GM18520 (cell line): ENCODE measurements around the gene ANP32E.
"Not testable (repeated sequence)": the region's sequence is repeated elsewhere in the genome, so short reads cannot be mapped to it uniquely, and the experiment has no call there.

Source experiments
- ATAC-seq: cut with Tn5 transposase; IDR thresholded peaks from one replicate; pipeline ENCODE4 v1.9.1; 2021; ENCODE audit not compliant: unreplicated experiment

ANP32E gene

DNA sequence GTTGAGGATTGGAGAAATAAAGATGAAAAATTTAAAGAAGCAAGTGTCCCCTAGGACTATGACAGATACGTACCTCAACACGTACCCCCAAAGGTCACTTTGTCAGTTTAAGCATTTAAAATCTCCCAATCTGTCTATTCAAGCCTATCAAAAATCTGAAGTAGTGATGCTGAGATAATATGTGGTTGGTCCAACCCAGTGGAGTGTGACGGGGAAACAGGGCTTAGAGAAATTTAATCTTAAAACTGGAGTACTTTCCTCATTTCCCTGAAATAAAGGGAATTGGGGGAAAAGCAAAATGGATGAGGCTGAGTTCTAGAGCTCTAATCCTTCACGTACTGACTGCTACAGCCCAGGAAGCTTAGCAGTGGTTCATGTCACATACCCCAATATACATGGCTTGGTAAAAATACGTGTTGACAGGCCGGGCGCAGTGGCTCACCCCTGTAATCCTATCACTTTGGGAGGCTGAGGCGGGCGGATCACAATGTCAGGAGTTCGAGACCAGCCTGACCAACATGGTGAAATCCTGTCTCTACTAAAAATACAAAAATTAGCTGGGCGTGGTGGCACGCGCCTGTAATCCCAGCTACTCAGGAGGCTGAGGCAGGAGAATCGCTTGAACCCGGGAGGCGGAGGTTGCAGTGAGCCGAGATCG is 21.7 kb downstream of the ANP32E start:
- not testable (repeated sequence) for ATAC-seq

DNA sequence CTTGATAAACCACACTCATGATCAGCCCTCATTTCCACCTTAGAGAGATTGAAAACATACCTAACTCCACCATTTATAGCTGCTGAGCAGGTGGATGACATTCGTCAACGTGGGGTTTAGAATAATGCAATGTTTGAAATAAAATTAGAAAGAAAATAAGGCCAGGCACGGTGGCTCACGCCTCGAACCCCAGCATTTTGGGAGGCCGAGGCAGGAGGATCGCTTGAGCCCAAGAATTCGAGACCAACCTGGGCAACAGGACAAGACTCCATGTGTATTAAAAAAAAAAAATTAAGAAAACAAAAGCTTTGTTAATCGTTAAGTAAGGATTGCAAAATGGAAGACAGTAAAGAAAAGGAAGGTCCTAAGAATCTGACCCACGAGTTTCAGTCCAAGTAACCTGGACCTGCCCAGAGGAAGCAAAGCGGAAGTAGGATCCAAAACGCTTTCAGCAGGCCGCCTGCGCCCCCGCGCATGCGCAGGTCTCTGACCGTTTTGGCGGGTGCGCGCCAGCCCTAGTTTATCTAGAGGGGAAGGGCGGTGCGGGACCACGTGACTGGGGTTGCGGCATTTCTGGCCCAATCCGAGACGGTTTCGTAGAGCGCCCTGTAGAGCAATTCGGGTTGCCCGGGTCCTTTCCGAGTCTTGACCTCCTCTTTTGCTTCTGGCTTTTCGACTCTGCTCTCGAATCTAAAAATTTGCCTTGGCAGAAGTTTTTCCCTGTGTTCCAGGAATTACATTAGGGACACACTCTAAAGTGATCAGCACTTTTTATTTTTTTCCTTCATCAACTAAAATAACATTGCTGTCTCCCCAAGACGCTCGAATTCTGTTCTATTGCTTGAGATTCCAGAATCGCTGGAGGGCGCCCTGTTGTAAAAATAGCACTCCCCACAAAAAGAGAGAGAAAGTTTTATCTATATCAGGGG is 22.5 kb downstream of the ANP32E start:
- ATAC-seq, result peak; percentile 79

DNA sequence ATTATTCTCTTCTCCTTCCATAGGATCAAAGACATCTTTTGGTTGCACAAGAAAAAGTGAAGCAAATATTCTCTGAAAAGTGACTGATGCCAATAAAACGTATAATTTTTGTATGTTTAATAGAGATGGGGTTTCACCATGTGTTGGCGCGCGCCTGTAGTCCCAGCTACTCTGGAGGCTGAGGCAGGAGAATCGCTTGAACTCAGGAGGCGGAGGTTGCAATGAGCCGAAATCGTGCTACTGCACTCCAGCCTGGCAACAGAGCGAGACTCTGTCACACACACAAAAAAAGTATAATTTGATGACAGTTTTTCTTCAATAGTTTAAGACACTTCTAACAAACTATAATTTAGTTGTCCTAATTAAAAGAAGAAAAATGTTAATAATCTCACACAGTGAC is 23.8 kb downstream of the ANP32E start:
- ATAC-seq, result no peak

DNA sequence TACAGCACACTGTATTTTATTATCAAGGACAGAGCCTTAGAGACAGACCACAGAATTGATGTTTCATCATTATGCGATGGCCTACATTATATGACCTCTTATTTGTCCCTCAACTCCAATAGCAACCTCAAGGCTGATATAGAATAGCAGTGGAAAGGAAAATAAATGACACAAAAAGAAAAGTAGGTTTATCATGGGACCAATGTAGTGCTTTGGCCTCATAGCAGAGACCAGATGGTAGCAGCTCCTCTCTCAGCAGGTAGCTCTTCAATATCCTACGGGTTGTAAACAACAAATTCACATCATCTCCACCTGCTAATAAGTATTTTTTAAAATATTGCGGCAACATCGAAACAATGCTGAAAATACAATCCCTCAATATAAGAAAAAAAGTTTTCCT is 25.2 kb downstream of the ANP32E start:
- no peak for ATAC-seq

DNA sequence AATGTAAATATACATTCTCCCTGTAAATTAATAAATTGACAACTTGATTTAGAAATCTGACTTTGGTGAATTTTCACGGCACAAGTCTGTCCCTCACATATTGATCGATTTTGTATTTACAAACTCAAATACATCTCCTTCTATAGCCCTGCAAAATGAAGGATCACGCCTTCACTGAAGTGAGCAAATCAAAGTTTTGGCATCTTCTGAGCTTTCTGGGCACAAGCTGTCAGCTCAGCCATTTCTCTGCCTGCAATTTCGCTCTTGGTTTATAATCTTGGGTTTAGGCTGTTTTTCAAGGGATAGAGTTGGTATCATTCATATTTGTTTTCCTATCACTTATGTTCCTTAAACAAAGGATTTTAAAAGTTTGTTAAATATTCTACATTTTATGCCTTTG is 25.8 kb downstream of the ANP32E start:
- ATAC-seq, result no peak

DNA sequence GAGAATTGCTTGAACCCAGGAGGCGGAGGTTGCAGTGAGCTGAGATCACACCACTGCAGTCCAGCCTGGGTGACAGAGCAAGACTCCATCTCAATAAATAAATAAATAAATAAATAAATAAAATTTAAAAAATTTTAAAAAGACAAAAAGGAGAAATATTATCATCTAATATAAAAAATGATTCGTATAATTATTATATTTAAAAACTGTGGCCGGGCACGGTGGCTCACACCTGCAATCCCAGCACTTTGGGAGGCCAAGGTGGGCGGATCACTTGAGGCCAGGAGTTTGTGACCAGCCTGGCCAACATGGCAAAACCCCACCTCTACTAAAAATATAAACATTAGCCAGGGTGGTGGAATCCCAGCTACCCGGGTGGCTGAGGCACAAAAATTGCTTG is 27.5 kb downstream of the ANP32E start:
- ATAC-seq, result not testable (repeated sequence)

DNA sequence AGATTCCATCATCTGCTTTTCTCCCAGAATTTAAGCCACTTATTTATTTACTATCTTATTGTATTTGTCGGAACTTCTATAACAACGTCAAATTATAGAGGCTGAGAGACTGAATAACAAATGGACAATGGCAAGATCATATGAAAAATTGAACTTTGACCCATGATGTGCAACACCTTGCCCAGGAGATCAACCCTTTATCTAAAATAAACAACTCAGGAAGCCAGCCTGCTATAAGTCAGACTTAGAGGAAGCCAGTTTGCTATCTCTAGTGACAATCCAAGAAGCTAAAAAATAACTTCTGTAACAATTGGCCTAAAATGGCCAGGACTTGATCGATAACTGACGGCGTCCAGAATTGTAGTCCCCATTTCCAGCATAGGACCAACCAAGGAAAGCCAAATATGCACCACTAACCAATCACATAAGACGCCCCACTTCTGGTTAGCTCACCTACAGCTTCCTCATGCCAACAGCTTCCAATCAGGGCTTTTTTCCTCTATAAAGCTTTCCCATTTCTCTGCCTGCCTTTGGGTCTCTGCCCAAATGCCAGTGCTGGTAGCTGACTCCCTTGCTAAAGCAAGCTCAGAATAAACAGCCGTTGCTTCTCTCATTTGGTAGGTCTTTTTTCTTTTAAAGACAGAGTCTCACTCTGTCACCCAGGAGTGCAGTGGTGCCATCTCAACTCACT is 28.5 kb downstream of the ANP32E start:
- ATAC-seq, result no peak

DNA sequence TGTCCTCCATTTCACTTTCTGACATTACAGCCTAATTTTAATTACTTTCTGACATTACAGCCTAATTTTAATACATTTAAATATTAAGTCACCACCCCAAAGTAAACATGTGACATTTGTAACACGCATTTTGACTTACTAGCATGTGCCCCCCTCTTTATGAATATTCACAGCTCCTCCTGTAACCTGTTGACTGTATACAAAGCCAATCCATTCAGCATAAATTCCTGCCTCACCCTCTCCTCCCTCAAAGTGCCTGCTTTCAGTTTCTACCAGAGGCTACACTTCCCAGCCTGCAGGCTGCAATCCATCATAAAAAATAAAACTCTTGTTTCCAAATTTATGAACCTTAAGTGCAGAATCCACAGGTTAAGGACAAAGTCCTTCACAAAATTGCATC is 39.5 kb downstream of the ANP32E start:
- no peak for ATAC-seq

DNA sequence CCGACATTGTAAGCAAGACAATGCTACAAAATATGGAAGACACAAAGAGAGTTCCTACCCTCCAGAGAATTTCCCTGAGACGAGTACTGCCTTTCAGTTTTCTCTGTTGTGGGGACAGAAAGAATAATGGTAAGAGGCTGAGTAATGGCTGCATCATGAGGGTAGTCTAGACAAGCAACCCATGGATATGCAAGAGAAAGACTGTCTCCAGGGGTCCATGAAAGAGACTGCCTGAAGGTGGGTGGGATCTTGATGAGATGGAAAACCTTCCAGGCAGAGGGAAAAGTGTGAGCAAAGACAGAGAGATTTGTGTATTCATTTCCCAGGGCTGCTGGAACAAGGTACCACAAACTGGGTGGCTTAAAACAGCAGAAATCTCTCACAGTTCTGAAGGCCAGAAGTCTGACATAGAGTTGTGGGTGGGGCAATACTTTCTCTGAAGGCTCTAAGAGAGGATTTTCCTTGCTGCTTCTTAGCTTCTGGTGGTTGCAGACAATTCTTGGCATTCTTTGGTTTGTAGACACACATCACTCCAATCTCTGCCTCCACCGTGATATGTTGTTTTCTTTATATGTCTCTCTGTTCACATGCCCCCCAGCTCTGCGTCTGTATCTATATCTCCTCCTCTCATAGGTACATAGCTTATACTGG is 41.4 kb downstream of the ANP32E start:
- ATAC-seq, result no peak

DNA sequence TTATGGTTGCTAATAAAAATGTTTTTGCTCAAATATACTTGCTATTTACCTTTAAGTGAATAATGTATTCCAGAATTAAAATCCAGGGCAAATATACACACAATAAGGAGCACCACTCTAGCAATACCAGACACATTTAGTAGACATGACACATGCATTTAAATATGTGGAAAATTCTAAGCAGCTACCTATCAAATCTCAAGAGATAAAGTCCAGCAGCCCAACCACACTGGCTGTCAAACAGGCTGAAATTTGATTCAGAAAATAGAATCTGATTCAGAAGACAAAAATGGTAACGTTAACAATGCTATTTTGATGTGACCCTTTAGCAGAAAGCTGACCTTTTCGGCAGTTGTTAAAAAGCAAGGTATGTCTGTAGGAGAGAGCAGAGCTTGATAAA is 43.9 kb downstream of the ANP32E start:
- no peak for ATAC-seq

DNA sequence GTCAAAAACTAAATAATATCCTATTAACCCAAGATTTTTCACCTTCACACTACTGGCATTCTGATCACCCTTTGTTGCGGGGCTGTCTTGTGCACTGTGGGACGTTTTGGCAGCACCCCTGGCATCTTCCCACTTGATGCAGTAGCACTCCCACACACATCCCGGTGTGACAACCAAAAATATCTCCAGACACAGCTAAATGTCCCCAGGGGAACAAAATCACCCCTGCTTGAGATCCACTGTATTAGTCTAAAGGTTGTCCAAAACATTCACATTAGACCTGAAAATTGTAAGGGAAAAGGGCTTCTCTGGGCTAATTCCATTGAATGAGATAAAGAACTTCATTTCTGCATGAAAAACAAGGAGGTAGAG is 48.4 kb downstream of the ANP32E start:
- ATAC-seq, result no peak

DNA sequence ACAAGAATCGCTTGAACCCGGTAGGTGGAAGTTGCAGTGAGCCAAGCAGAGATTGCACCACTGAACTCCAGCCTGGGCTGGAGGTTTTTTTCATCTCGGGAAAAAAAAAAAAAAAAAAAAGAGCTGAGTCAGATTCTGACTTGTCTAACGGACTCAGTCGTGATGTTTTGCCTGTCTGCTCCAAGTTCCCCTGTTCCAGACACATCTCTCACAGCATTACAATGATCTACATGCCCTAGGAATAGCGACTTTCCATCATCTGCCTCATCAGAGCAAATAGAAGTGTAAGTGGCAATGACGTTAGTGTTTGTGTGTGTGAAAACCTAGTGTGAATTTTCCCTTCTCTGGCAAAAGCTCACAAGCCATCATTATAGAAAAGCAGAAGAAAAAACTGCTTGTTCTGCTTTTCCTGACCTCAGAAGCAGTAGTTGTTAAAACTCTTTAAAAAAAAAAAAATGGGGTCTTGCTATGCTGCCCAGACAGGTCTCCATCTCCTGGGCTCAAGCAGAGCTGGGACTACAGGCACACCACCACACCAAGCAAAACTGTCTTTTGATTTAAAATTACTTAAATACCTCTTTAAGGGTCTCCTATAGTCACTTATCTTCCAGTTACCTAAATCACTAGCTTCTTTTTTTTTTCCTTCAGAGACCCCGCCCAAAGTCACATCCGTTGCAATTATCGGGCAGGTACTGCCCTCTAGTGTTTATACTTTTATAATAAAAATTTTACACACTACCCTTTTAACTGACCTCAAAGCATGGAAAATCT is 48.9 kb downstream of the ANP32E start:
- ATAC-seq, result no peak

DNA sequence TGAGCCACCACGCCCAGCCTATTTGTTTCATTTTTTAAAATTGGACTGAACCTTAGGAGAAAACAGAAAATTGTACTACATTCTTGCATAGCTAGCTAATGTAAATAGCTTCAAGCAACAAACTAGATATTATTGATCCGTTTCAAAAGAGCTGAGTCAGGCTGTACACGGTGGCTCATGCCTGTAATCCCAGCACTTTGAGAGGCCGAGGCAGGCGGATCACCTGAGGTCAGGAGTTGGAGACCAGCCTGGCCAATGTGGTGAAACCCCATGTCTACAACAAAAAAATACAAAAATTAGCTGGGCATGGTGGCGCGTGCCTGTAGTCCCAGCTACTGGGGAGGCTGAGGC is 49.5 kb downstream of the ANP32E start:
- not testable (repeated sequence) for ATAC-seq

DNA sequence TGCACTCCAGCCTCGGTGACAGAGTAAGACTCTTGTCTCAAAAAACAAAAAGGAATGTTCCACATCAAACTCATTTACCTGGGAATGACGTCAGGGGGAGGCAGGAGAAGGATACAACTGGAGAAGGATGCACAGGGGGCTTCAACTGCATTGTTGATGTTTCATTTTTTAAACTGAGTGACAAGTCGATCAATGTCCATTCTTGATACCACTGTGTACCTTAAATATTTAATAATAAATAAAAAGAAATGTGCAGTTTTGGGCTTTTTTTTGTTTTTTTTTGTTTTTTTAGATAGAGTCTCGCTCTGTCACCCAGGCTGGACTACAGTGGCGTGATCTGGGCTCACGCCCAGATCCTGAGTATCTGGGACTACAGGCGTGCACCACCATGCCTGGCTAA is 50.4 kb downstream of the ANP32E start:
- no peak for ATAC-seq

DNA sequence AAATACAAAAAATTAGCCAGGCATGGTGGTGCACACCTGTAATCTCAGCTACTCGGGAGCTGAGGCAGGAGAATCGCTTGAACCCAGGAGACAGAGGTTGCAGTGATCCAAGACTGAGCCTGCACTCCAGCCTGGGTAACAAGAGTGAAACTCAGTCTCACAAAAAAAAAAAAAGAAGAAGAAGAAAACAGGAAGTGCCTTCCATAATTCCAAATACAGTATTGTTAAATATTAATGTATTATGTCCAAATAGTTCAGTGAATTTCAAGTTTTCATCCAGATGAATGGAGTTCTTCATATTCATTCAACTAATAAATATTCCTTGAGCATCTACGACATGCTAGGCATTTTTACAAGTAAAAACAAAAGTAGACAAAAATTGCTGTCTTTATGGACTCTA is 52.9 kb downstream of the ANP32E start:
- ATAC-seq, result no peak

DNA sequence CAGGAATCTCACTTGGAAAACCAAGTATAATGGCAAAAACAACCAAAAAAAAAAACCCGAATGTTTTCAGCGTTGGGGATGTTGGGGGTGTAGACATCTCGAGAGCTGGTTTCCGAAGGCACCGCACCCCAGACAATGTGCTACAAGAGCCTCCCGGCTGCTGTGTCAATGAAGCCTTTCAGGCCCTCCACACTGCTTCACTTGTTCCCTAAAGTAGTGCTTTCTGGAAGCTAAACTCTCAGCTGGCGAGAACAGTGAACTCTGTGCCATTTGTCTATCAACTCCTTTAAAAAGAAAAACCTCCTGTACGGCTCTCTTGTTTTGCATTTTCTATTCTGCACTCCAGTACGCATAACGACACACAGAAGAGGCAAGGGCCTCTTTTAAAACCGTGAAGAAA is 53.7 kb downstream of the ANP32E start:
- no peak for ATAC-seq

DNA sequence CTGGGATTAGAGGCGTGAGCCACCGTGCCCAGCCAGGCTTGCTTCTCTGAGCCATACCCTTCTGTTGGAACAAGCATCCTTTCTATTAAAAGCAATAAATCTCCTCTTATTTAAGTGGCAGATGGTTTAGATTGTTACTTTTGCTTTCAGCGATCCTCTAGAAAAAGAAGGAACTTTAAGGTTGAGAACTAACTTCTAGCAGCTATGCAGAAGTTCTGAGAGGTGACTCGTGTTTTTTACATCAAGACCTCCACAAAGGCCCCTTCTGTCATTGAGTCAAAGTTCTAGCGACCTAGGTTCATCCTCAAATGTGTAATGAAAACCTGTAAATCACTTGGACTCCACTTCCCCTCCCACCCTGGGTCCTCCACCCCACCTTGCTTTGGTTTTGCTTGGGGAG is 55.4 kb downstream of the ANP32E start:
- no peak for ATAC-seq

DNA sequence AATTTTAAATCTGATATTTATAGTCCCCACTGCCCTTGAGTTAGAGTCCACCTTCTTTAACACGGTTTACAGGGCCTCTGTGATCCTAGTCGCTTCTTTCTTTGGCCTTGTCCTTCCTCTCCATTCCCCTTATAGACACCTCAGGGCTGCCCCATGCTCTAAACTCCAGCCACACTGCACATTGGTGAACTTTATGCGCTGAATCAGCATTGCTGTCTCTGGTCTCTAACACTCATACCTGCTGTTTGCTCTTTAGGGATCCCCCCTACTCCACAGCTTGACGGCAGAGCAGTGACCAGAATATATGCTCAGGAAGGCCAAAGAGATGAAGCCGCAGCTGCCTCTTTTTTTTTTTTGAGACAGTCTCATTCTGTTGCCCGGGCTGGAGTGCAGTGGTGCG is 56.0 kb downstream of the ANP32E start:
- ATAC-seq, result no peak

DNA sequence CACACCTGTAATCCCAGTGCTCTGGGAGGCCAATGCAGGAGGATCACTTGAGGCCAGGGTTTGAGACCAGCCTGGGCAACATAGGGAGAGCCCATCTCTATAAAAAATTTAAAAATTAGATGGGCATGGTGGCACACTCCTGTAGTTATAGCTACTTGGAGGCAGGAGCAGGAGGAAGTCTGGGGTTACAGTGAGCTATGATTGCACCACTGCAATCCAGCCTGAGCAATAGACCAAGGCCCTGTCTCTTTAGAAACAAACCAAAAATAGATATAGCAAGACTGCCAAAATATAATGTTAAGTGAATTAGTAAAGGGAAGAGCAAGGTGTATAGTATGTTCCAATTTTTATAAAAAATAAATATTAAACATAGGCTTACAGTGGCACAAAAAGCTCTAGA is 57.4 kb downstream of the ANP32E start:
- no peak for ATAC-seq

DNA sequence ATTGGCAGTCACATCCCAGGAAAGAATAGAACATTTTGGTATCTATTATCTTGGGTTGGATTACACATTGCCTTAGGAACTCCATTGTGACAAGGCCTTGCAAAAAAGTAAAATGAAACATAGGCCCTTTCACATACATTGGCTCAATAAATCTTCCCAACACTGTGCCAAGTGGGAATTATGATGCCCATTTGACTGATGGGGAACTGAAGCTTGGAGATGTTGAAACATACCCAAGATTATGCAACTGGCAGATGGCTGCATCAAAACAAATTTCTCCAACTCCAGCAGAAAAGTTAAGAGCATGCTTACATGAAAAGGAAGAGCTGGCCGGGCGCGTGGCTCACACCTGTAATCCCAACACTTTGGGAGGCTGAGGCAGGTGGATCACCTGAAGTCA is 59.3 kb downstream of the ANP32E start:
- ATAC-seq, result no peak

DNA sequence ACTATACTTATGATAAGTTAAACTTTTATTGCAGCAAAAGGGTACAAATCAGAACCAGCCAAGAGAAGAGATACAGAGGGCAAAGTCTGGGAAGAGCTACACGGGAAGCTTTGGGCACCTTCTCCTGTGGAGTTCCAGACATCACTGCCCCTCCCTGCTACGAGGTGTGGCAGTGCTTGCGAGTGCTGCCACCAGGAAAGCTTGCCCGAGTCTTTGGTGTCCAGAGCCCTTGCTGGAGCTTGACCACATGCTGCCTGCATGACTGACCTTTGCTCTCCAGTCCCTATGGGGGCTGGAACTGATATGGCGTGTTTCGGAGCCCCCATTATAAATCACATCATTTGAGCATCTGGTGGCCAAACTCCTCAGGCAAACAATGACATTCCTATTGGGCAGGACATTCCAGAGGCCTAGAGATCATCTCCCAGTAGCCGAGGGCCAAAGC is 62.7 kb downstream of the ANP32E start:
- no peak for ATAC-seq
